Astrocyte (in vitro differentiated cells and primary cell): ENCODE measurements around the gene COL6A1. TPM values are rescaled to one million over a fixed set of nuclear protein-coding genes. Genes with fewer than 3 reads are reported as not detected.
"Not testable (repeated sequence)": the region's sequence is repeated elsewhere in the genome, so short reads cannot be mapped to it uniquely, and the experiment has no call there.

ENCODE experiments used
- DNase-seq: peaks from one replicate; pipeline ENCODE4 v3.0.0-alpha.2; 2010; ENCODE audit warnings: low read depth
- FAIRE-seq: peaks from 2 replicates; lab custom pipeline; 2011; peaks lifted over from hg19 to GRCh38; lab: Jason Lieb, UNC
- H2AFZ ChIP-seq: 2 replicates; pipeline ENCODE4 v1.6.0; 2012; ENCODE audit warnings: low read depth, low read length, inconsistent platforms
- H3K27ac ChIP-seq: 2 replicates; pipeline ENCODE4 v1.5.1; 2011; ENCODE audit warnings: low read depth, low read length, inconsistent platforms
- H3K27me3 ChIP-seq: 2 replicates; pipeline ENCODE4 v1.6.0; 2011; ENCODE audit warnings: low read length, inconsistent platforms; ENCODE audit not compliant: insufficient read depth
- H3K36me3 ChIP-seq: 2 replicates; pipeline ENCODE4 v1.5.1; 2011; ENCODE audit warnings: low read length, inconsistent platforms; ENCODE audit not compliant: insufficient read depth
- H3K4me1 ChIP-seq: 2 replicates; pipeline ENCODE4 v1.5.1; 2011; ENCODE audit warnings: low read length, inconsistent platforms; ENCODE audit not compliant: insufficient read depth
- H3K4me2 ChIP-seq: 2 replicates; pipeline ENCODE4 v1.6.0; 2012; ENCODE audit warnings: low read length, inconsistent platforms
- H3K4me3 ChIP-seq: 2 replicates; pipeline ENCODE4 v1.5.1; 2011; ENCODE audit warnings: low read depth, mild to moderate bottlenecking, low read length, inconsistent platforms; ENCODE audit not compliant: insufficient read depth
- H3K79me2 ChIP-seq: 2 replicates; pipeline ENCODE4 v1.6.0; 2012; ENCODE audit warnings: mild to moderate bottlenecking, low read length, inconsistent platforms; ENCODE audit not compliant: insufficient read depth
- H3K9ac ChIP-seq: 2 replicates; pipeline ENCODE4 v1.6.0; 2012; ENCODE audit warnings: mild to moderate bottlenecking, low read length, inconsistent platforms
- H3K9me3 ChIP-seq: 2 replicates; pipeline ENCODE4 v1.5.1; 2012; ENCODE audit warnings: low read depth, mild to moderate bottlenecking, low read length, inconsistent platforms; ENCODE audit not compliant: insufficient read depth
- H4K20me1 ChIP-seq: 2 replicates; pipeline ENCODE4 v1.6.0; 2012; ENCODE audit warnings: low read length, inconsistent platforms; ENCODE audit not compliant: insufficient read depth
- H3K27ac Mint-ChIP-seq: one replicate; pipeline ENCODE4 v1.8.0; 2021; ENCODE audit warnings: mild to moderate bottlenecking, mixed read lengths; ENCODE audit not compliant: unreplicated experiment
- H3K27me3 Mint-ChIP-seq: one replicate; pipeline ENCODE4 v1.8.0; 2021; ENCODE audit warnings: low read depth, mixed read lengths; ENCODE audit not compliant: unreplicated experiment
- H3K36me3 Mint-ChIP-seq: one replicate; pipeline ENCODE4 v1.8.0; 2021; ENCODE audit warnings: low read depth, mixed read lengths; ENCODE audit not compliant: unreplicated experiment
- H3K4me1 Mint-ChIP-seq: one replicate; pipeline ENCODE4 v1.8.0; 2021; ENCODE audit warnings: low read depth, mixed read lengths; ENCODE audit not compliant: unreplicated experiment
- H3K4me3 Mint-ChIP-seq: one replicate; pipeline ENCODE4 v1.8.0; 2021; ENCODE audit warnings: mild to moderate bottlenecking, moderate library complexity, mixed read lengths; ENCODE audit not compliant: unreplicated experiment
- H3K9me3 Mint-ChIP-seq: one replicate; pipeline ENCODE4 v1.8.0; 2021; ENCODE audit warnings: mild to moderate bottlenecking, mixed read lengths; ENCODE audit not compliant: unreplicated experiment
- CTCF ChIP-seq: IDR thresholded peaks from 2 replicates; pipeline ENCODE4 v1.5.1; 2011; ENCODE audit warnings: low read depth, mild to moderate bottlenecking, inconsistent platforms, low read length, moderate library complexity; ENCODE audit not compliant: insufficient read depth
- EZH2 ChIP-seq: IDR thresholded peaks from 2 replicates; pipeline ENCODE4 v1.6.1; 2012; ENCODE audit warnings: mild to moderate bottlenecking, low read length, inconsistent platforms; ENCODE audit not compliant: insufficient read depth
- total RNA-seq: library from RNA; stranded (reverse); gene quantifications from 2 replicates; pipeline ENCODE4 v1.2.1, GENCODE V29; 2021

Gene COL6A1
- total RNA-seq, 1 donor from 2014 or later = 131 TPM

GRCh38 chr21:46005481-46005881 is 23.9 kb downstream of the COL6A1 start:
- DNase-seq (no peak), FAIRE-seq (no peak)
- Histone ChIP-seq H3K36me3 (no peaks in the 10 kb centered on the region), H3K27me3 (no peaks in the 10 kb centered on the region), H3K79me2 (no peaks in the 10 kb centered on the region), H3K27ac (no peak overlapping the region), H3K4me1 (no peaks in the 10 kb centered on the region), H3K9ac (no peak overlapping the region), H3K4me2 (no peak overlapping the region), H2AFZ (no peak overlapping the region), H3K9me3 (no peaks in the 10 kb centered on the region), H3K4me3 (no peak overlapping the region), H4K20me1 (peaks cover 10% of the 10 kb centered on the region)
- Mint-ChIP-seq H3K9me3 (peaks cover 2% of the 10 kb centered on the region), H3K27me3 (peaks cover 10% of the 10 kb centered on the region), H3K27ac (no peak overlapping the region), H3K36me3 (peaks cover 2% of the 10 kb centered on the region), H3K4me1 (no peaks in the 10 kb centered on the region), H3K4me3 (no peak overlapping the region)
- TF ChIP-seq EZH2 (no peak), CTCF (no peak)

- peaks cover 10% of the 10 kb centered on the region for H4K20me1 ChIP-seq
- not testable (repeated sequence) for H3K9me3 ChIP-seq, H3K79me2 ChIP-seq, H3K9ac ChIP-seq, DNase-seq, H3K27ac ChIP-seq, FAIRE-seq, H3K27ac Mint-ChIP-seq, H3K36me3 Mint-ChIP-seq, H3K27me3 ChIP-seq, H3K36me3 ChIP-seq, H3K4me1 Mint-ChIP-seq, H3K4me3 Mint-ChIP-seq, H2AFZ ChIP-seq, H3K4me1 ChIP-seq, H3K4me2 ChIP-seq, H3K4me3 ChIP-seq, H3K9me3 Mint-ChIP-seq
- peaks cover 10% of the 10 kb centered on the region for H3K27me3 Mint-ChIP-seq
These were observed 24.4 kb downstream of the COL6A1 start for GRCh38 chr21:46005894-46006546.

- Mint-ChIP-seq H3K27me3 (peaks cover 13% of the 10 kb centered on the region), H3K36me3 (peaks cover 2% of the 10 kb centered on the region), H3K4me3 (no peak overlapping the region), H3K9me3 (peaks cover 2% of the 10 kb centered on the region), H3K4me1 (no peaks in the 10 kb centered on the region), H3K27ac (no peak overlapping the region)
- H3K9ac ChIP-seq = no peak overlapping the region
- no peak overlapping the region for H3K4me2 ChIP-seq
- H4K20me1 ChIP-seq = peaks cover 10% of the 10 kb centered on the region
- H3K27me3 ChIP-seq = no peaks in the 10 kb centered on the region
- DNase-seq (no peak), FAIRE-seq (no peak)
- no peak for TF ChIP-seq CTCF
- no peak for TF ChIP-seq EZH2
- H3K36me3 ChIP-seq = no peaks in the 10 kb centered on the region
- H3K4me1 ChIP-seq = no peaks in the 10 kb centered on the region
- no peak overlapping the region for H3K4me3 ChIP-seq
- H2AFZ ChIP-seq = no peak overlapping the region
- H3K27ac ChIP-seq = no peak overlapping the region
- H3K9me3 ChIP-seq = no peaks in the 10 kb centered on the region
- H3K79me2 ChIP-seq = no peaks in the 10 kb centered on the region
These were observed 25.2 kb downstream of the COL6A1 start for GRCh38 chr21:46006547-46007491.
